Endothelial cell of umbilical vein (primary cell): Measurements from ENCODE around the gene PCDHGB2.

Experiments used
- EZH2 ChIP-seq: IDR thresholded peaks from 2 replicates; pipeline ENCODE4 v1.6.1; 2012; ENCODE audit warnings: borderline replicate concordance, low read depth, mild to moderate bottlenecking, moderate library complexity, low read length, inconsistent platforms; ENCODE audit not compliant: severe bottlenecking
- TF ChIP-seq, protein P1 (sequence below): IDR thresholded peaks from 2 replicates; pipeline ENCODE4 v1.6.1; 2011; ENCODE audit not compliant: insufficient read depth, insufficient read length
- TF ChIP-seq, protein P2 (sequence below), 2 donors: IDR thresholded peaks; 1 replicate in 1 of 2; 2 replicates in 1 of 2; pipeline ENCODE4 v1.5.1; 2011; ENCODE audit warnings: low read length in 2 of 2, mild to moderate bottlenecking in 2 of 2, moderate library complexity in 2 of 2, control low read depth in 1 of 2, inconsistent platforms in 1 of 2, low read depth in 1 of 2; ENCODE audit not compliant: insufficient read depth in 1 of 2; ENCODE audit errors: extremely low read depth in 1 of 2

DNA sequence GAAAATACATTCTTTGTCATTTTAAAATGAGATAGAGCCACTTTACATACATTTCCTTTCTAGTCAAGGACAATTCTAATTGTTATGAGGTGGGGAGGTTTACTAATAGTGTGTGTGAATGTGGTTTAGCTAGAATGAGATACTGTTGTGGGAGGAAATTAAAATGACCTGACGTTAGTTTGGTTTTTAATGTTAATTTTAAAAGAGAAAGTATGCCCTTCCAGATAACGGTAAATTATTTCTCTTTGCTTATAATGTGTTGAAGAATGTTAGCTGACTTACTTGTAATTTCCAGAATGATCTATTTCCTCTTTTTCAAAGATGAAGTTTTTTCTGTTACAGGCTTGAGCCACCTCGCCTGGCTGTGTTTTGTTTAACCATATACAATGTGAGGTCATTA lies 37.5 kb upstream of the PCDHGB2 start:
- TF ChIP-seq, protein P1, sequence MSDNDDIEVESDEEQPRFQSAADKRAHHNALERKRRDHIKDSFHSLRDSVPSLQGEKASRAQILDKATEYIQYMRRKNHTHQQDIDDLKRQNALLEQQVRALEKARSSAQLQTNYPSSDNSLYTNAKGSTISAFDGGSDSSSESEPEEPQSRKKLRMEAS, result no peak
- TF ChIP-seq, protein P2, sequence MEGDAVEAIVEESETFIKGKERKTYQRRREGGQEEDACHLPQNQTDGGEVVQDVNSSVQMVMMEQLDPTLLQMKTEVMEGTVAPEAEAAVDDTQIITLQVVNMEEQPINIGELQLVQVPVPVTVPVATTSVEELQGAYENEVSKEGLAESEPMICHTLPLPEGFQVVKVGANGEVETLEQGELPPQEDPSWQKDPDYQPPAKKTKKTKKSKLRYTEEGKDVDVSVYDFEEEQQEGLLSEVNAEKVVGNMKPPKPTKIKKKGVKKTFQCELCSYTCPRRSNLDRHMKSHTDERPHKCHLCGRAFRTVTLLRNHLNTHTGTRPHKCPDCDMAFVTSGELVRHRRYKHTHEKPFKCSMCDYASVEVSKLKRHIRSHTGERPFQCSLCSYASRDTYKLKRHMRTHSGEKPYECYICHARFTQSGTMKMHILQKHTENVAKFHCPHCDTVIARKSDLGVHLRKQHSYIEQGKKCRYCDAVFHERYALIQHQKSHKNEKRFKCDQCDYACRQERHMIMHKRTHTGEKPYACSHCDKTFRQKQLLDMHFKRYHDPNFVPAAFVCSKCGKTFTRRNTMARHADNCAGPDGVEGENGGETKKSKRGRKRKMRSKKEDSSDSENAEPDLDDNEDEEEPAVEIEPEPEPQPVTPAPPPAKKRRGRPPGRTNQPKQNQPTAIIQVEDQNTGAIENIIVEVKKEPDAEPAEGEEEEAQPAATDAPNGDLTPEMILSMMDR (IDR thresholded peaks at IDR 0.05; ENCODE audit: extremely low read depth in 1 of 2, insufficient read depth in 1 of 2, low read depth in 1 of 2, low read length in 2 of 2), result no peak
- TF ChIP-seq EZH2, result no peak
